ENCODE measurements around the gene WDR27. TPM values are rescaled to one million over a fixed set of nuclear protein-coding genes. Genes with fewer than 3 reads are reported as not detected.

WDR27 gene
- total RNA-seq, 4 donors from 2014 or later = 2.8 to 31.6 (median 4.0) TPM

DNA sequence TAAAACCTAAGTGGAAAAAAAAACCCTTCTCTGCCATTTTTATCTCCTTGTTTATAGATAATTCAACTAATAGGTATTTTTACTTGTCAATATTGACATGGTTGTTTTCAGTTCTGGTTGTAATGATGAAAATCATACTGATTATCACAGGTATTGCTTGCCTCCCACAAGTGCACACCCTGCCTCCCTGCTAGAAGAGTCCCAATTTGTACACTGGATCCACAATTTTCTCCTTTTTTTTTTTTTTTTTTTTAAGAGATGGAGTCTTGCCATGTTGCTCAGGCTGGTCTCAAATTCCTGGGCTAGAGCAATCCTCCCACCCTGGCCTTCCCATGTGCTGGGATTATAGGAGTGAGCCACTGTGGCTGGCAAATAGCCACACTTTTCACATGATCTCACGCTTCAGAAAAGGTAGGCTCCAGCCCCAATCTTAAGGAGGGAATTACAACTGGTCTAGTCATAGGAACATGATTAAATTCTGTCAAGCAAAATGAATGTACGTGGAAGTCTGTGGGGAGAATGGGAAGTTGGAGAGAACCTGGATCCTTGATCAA is 37.2 kb upstream of the WDR27 start:
- in situ Hi-C loops (cut with MboI; ENCODE audit: low sequenced_read_pairs in 4 of 4) (no loop called here), intact Hi-C loops (cut with DNase I; ENCODE audit: low total_unique reads) (no loop called here)
- no peaks in the 10 kb centered on the region for H3K36me3 ChIP-seq
- no peak overlapping the region for H3K4me3 ChIP-seq
- H3K9me3 ChIP-seq = no peaks in the 10 kb centered on the region
- ATAC-seq (peak; percentile 18 to 36), DNase-seq (no peak)
- H3K27me3 ChIP-seq = no peaks in the 10 kb centered on the region
- H3K27ac ChIP-seq = peak overlapping the region; percentile 5 to 77 (median 59)
- peaks cover 19 to 27% of the 10 kb centered on the region in 2 donors for H3K4me1 ChIP-seq
- no peak for TF ChIP-seq POLR2A (IDR thresholded peaks at IDR 0.05)

DNA sequence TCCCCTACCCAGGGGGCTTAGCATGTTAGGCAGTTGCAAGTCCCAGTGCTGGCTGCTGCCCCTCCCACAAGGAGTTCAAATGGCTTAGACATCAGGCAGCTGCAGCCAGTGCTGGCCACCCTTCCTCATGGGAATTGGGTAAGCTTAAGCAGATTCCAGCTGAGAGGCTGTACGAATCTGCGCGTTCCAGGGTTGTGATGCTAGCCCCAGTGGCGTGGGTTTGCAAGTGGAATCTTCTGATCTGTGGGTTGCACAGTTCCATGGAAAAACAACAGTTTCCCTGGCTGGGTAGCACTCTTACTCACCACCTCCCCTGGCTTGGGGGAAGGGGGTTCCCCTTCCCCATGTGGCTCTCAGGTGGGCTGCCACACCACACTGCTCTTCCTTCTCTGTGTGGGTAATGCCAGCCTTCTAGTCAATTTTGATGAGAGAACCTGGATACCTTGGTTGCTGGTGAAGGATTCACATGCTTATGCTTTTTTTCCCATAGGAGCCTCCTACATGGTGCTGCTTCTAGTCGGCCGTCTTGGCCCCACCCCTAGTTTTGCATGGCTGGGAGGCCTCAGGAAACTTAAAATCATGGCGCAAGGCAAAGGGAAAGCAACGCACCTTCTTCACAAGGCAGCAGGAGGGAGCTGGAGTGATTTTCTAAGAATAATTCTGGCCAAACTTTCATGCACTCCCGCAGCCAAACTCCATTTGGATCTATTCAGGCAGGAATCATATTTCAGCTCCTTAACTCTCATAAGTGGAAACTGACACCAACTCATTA is 36.6 kb upstream of the WDR27 start:
- Histone ChIP-seq H3K36me3 (no peaks in the 10 kb centered on the region), H3K4me1 (peaks cover 19 to 27% of the 10 kb centered on the region in 2 donors), H3K27ac (peak overlapping the region; percentile 5 to 77 (median 59)), H3K27me3 (no peaks in the 10 kb centered on the region), H3K4me3 (peak overlapping the region in 3 of 4 donors; percentile 4 to 43 (median 20)), H3K9me3 (no peaks in the 10 kb centered on the region)
- TF ChIP-seq POLR2A (IDR thresholded peaks at IDR 0.05) = no peak
- TF ChIP-seq, protein P1, sequence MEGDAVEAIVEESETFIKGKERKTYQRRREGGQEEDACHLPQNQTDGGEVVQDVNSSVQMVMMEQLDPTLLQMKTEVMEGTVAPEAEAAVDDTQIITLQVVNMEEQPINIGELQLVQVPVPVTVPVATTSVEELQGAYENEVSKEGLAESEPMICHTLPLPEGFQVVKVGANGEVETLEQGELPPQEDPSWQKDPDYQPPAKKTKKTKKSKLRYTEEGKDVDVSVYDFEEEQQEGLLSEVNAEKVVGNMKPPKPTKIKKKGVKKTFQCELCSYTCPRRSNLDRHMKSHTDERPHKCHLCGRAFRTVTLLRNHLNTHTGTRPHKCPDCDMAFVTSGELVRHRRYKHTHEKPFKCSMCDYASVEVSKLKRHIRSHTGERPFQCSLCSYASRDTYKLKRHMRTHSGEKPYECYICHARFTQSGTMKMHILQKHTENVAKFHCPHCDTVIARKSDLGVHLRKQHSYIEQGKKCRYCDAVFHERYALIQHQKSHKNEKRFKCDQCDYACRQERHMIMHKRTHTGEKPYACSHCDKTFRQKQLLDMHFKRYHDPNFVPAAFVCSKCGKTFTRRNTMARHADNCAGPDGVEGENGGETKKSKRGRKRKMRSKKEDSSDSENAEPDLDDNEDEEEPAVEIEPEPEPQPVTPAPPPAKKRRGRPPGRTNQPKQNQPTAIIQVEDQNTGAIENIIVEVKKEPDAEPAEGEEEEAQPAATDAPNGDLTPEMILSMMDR (IDR thresholded peaks at IDR 0.05 in 4 of 5, conservative IDR thresholded peaks at IDR 0.05 in 1 of 5) = no peak
- in situ Hi-C loops (cut with MboI; ENCODE audit: low sequenced_read_pairs in 4 of 4) = no loop called here
- ATAC-seq (peak; percentile 73 to 80), DNase-seq (peak in 1 of 2 donors; percentile 36)
- intact Hi-C loops (cut with DNase I; ENCODE audit: low total_unique reads) = no loop called here

DNA sequence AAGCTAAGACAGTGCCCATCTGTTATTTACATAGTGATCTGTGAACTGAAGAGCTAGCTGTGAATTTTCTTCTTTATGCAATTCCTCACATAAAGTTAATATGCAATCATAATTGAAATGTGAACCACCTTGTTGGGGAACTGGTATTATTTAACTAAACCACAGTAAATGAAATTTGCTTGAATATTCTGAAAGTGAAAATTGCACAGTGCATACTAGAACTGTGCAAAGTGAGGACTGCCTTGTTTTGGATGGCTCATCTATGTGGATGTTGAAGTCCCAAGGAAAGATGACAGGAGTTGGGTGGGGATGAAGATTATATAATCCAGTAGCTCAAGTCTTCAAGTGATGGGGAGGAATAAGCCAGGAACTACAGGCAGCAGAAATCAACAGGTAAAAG is 28.1 kb upstream of the WDR27 start:
- Histone ChIP-seq H3K36me3 (no peaks in the 10 kb centered on the region), H3K27me3 (no peaks in the 10 kb centered on the region), H3K4me3 (no peak overlapping the region), H3K9me3 (no peaks in the 10 kb centered on the region), H3K27ac (no peak overlapping the region), H3K4me1 (peaks cover 2 to 7% of the 10 kb centered on the region in 2 donors)
- TF ChIP-seq POLR2A (IDR thresholded peaks at IDR 0.05) = no peak
- in situ Hi-C loops (cut with MboI; ENCODE audit: low sequenced_read_pairs in 4 of 4) (no loop called here), intact Hi-C loops (cut with DNase I; ENCODE audit: low total_unique reads) (loop anchor here (10.0 kb wide), 1 partner anchor 825 kb away; the partner anchor contains the start of genes PSMB1 and TBP)
- DNase-seq (no peak), ATAC-seq (no peak)

DNA sequence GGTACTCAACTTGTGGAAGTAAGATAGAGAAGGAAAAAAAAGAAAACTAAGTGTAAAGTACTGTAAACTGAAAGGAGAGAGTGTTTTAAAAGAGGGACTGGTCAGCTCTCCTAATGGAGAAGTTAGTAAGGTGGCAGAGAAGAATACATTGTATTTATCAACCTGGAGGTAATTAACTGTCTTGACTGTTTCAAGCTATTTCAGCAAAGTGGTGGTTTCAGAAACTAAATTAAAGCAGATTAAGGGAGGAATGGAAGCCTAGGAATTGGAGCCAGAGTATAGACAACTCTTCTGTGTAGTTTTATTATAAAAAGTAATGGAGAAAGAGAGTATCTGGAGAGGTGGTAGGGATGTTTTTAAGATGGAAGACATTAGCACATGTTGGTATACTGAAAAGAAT is 25.1 kb upstream of the WDR27 start:
- in situ Hi-C loops (cut with MboI; ENCODE audit: low sequenced_read_pairs in 4 of 4) (no loop called here), intact Hi-C loops (cut with DNase I; ENCODE audit: low total_unique reads) (loop anchor here (10.0 kb wide), 1 partner anchor 828 kb away; the partner anchor contains the start of genes PSMB1 and TBP)
- DNase-seq (no peak), ATAC-seq (no peak)
- H3K4me3 ChIP-seq = no peak overlapping the region
- H3K27ac ChIP-seq = no peak overlapping the region
- H3K9me3 ChIP-seq = no peaks in the 10 kb centered on the region
- peaks cover 18 to 19% of the 10 kb centered on the region in 2 donors for H3K4me1 ChIP-seq
- H3K27me3 ChIP-seq = no peaks in the 10 kb centered on the region
- H3K36me3 ChIP-seq = no peaks in the 10 kb centered on the region
- TF ChIP-seq POLR2A (IDR thresholded peaks at IDR 0.05) = no peak
- TF ChIP-seq, protein P1 (IDR thresholded peaks at IDR 0.05 in 4 of 5, conservative IDR thresholded peaks at IDR 0.05 in 1 of 5) = no peak

DNA sequence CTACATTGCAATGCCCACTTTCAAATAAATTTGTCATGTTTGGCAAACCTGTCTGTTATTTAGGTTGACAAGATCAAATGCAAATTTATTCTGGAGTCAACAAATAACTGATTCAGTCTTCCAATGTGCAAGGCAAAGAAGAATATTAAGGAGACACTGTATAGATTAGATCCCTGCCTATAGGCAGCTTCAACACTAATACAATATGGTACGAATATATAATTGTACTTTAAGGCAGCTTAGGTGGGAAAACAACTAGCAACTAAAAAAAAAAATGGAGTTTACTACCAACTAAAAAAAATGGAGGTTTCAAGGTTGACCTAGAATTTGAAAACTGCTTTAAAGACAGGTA is 24.2 kb upstream of the WDR27 start:
- H3K9me3 ChIP-seq = no peaks in the 10 kb centered on the region
- no peak overlapping the region for H3K4me3 ChIP-seq
- DNase-seq (no peak), ATAC-seq (no peak)
- intact Hi-C loops (cut with DNase I; ENCODE audit: low total_unique reads) = loop anchor here (10.0 kb wide), 1 partner anchor 829 kb away; the partner anchor contains the start of genes PSMB1 and TBP
- peak overlapping the region in 1 of 4 donors; percentile 92 for H3K27ac ChIP-seq
- TF ChIP-seq POLR2A (IDR thresholded peaks at IDR 0.05) = no peak
- TF ChIP-seq, protein P1 (IDR thresholded peaks at IDR 0.05 in 4 of 5, conservative IDR thresholded peaks at IDR 0.05 in 1 of 5) = no peak
- H3K36me3 ChIP-seq = no peaks in the 10 kb centered on the region
- H3K27me3 ChIP-seq = no peaks in the 10 kb centered on the region
- in situ Hi-C loops (cut with MboI; ENCODE audit: low sequenced_read_pairs in 4 of 4) = no loop called here
- peaks cover 27 to 28% of the 10 kb centered on the region in 2 donors for H3K4me1 ChIP-seq

Data from gastrocnemius medialis (tissue), 4 donors.